ENCODE measurements around the gene PLXNA4. TPM values are rescaled to one million over a fixed set of nuclear protein-coding genes. Genes with fewer than 3 reads are reported as not detected.

The PLXNA4 gene
- polyA plus RNA-seq, 2 of the 4 experiments (the other 2 are of a cell fraction) = 0.12 to 0.34 TPM

DNA sequence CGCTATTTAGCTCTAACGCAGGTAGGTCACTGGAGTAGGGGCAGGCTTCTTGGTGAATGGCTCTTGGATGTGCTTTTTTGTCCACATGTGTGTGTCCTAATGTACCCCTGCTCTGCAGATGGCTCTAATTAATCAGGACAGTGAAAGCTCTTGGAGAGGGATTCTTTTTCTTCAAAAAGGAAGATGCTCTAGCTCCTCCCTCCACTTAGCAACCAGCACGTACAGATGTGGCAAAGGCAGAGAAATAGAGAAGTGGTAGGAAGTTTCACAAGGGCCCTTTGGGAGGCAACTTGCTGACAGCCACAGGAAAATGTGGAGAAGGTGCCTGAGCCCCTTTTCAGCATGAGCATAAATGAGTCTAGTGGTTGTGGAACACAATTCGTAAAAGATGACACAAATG, 221.7 kb downstream of the PLXNA4 start:
- DNase-seq (ENCODE audit: low read depth in 1 of 2, low spot score in 1 of 2) = no peak
- CTCF ChIA-PET = no interaction called here

DNA sequence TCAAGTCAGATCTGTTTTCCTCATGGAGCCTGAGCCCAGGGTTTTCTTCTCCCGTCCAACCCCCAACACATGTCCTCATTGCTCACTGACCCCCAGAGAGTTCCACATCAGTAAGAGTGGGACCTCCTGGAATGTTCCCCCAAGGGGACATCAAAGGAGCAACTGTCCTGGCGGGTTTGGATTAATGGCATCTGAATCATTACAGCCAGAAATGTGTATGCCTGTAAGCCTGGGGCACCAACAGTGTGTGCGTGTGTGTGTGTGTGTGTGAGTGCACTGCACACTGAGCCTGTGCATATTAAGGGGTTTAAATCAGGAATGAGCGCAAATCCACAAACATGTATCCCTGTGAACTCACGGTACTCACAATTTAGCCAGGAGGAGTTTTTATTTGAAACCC, 222.3 kb downstream of the PLXNA4 start:
- WGBS (ENCODE audit: missing lambda C conversion rate) = 33% methylated on average over 5 of the region's 5 CpGs
- Histone ChIP-seq H3K27ac (no peak overlapping the region), H3K4me1 (no peaks in the 10 kb centered on the region), H3K4me2 (no peak overlapping the region), H3K4me3 (no peak overlapping the region), H3K9me3 (0 out of 3 replicates have a peak, but pooled peaks cover 2% of the 10 kb centered on the region)
- FAIRE-seq (no peak), ATAC-seq (no peak), DNase-seq (ENCODE audit: low read depth in 1 of 2, low spot score in 1 of 2) (no peak)
- CTCF ChIA-PET = interaction anchor here (1.3 to 1.4 kb wide), 3 partner anchors 11 to 19 kb away, joined by 3 read pairs; no protein-coding TSS in a partner anchor
- POLR2A ChIA-PET = no interaction called here
- TF ChIP-seq KDM1A (IDR thresholded peaks at IDR 0.05; ENCODE audit: low read depth) (no peak), SREBF2 (IDR thresholded peaks at IDR 0.05) (no peak), NPAS2 (CRISPR knock-in tag; IDR thresholded peaks at IDR 0.05; ENCODE audit: borderline replicate concordance) (no peak), ZFP36 (IDR thresholded peaks at IDR 0.05; ENCODE audit: borderline replicate concordance, partially characterized antibody) (no peak), ZSCAN20 (CRISPR knock-in tag; IDR thresholded peaks at IDR 0.05) (no peak), KDM5A (IDR thresholded peaks at IDR 0.05) (no peak), RAD21 (conservative IDR thresholded peaks at IDR 0.05 in 1 of 2, IDR thresholded peaks at IDR 0.05 in 1 of 2) (no peak), JUN (IDR thresholded peaks at IDR 0.05) (no peak), EP300 (IDR thresholded peaks at IDR 0.05) (no peak), CBX8 (IDR thresholded peaks at IDR 0.05) (no peak), RNF2 (IDR thresholded peaks at IDR 0.05; ENCODE audit: borderline replicate concordance, low read depth) (no peak), ZC3H11A (IDR thresholded peaks at IDR 0.05) (no peak), ZNF302 (CRISPR knock-in tag; IDR thresholded peaks at IDR 0.05) (no peak)
- TF ChIP-seq, protein P1, sequence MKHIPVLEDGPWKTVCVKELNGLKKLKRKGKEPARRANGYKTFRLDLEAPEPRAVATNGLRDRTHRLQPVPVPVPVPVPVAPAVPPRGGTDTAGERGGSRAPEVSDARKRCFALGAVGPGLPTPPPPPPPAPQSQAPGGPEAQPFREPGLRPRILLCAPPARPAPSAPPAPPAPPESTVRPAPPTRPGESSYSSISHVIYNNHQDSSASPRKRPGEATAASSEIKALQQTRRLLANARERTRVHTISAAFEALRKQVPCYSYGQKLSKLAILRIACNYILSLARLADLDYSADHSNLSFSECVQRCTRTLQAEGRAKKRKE (CRISPR knock-in tag; IDR thresholded peaks at IDR 0.05; ENCODE audit: low read depth) = no peak
- TF ChIP-seq, protein P2, sequence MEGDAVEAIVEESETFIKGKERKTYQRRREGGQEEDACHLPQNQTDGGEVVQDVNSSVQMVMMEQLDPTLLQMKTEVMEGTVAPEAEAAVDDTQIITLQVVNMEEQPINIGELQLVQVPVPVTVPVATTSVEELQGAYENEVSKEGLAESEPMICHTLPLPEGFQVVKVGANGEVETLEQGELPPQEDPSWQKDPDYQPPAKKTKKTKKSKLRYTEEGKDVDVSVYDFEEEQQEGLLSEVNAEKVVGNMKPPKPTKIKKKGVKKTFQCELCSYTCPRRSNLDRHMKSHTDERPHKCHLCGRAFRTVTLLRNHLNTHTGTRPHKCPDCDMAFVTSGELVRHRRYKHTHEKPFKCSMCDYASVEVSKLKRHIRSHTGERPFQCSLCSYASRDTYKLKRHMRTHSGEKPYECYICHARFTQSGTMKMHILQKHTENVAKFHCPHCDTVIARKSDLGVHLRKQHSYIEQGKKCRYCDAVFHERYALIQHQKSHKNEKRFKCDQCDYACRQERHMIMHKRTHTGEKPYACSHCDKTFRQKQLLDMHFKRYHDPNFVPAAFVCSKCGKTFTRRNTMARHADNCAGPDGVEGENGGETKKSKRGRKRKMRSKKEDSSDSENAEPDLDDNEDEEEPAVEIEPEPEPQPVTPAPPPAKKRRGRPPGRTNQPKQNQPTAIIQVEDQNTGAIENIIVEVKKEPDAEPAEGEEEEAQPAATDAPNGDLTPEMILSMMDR (IDR thresholded peaks at IDR 0.05) = no peak
- TF ChIP-seq, protein P3, sequence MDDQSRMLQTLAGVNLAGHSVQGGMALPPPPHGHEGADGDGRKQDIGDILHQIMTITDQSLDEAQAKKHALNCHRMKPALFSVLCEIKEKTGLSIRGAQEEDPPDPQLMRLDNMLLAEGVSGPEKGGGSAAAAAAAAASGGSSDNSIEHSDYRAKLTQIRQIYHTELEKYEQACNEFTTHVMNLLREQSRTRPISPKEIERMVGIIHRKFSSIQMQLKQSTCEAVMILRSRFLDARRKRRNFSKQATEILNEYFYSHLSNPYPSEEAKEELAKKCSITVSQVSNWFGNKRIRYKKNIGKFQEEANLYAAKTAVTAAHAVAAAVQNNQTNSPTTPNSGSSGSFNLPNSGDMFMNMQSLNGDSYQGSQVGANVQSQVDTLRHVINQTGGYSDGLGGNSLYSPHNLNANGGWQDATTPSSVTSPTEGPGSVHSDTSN (IDR thresholded peaks at IDR 0.05) = no peak
- TF ChIP-seq, protein P4, sequence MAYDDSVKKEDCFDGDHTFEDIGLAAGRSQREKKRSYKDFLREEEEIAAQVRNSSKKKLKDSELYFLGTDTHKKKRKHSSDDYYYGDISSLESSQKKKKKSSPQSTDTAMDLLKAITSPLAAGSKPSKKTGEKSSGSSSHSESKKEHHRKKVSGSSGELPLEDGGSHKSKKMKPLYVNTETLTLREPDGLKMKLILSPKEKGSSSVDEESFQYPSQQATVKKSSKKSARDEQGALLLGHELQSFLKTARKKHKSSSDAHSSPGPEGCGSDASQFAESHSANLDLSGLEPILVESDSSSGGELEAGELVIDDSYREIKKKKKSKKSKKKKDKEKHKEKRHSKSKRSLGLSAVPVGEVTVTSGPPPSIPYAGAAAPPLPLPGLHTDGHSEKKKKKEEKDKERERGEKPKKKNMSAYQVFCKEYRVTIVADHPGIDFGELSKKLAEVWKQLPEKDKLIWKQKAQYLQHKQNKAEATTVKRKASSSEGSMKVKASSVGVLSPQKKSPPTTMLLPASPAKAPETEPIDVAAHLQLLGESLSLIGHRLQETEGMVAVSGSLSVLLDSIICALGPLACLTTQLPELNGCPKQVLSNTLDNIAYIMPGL (CRISPR knock-in tag; IDR thresholded peaks at IDR 0.05; ENCODE audit: borderline replicate concordance) = no peak

More for the DNA sequence above, 221.7 kb downstream of the PLXNA4 start:
- H3K9me3 ChIP-seq = 0 out of 3 replicates have a peak, but pooled peaks cover 2% of the 10 kb centered on the region
- 41% methylated on average over 4 of the region's 4 CpGs for WGBS (ENCODE audit: missing lambda C conversion rate)
- no peaks in the 10 kb centered on the region for H3K4me1 ChIP-seq
- POLR2A ChIA-PET = no interaction called here
- no peak overlapping the region for H3K4me2 ChIP-seq
- no peak for TF ChIP-seq KDM1A (IDR thresholded peaks at IDR 0.05; ENCODE audit: low read depth)
- H3K4me3 ChIP-seq = no peak overlapping the region
- FAIRE-seq (no peak), ATAC-seq (no peak)
- H3K27ac ChIP-seq = no peak overlapping the region

DNA sequence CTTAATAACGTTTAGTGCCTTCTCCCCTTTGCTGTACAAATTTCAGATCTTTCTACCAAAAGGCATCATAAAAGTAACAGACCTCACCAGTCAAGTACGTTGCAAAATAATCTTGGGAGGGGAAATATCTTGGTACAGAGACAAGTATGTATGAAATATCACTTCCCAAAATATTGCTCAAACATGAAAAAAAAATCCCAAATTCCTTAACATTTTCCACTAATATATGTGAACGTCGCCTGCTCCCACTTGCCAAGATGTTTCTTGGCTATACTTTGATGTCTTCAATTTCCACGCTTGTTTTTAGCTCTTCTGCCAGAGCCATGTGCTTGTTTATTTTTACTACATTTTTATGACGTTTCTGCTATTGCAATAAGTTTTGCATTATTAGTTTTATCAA, 223.5 kb downstream of the PLXNA4 start:
- ChIA-PET CTCF (interaction anchor here (1.3 to 1.4 kb wide), 4 partner anchors 12 to 44 kb away, joined by 3 read pairs; no protein-coding TSS in a partner anchor), POLR2A (no interaction called here)
- no peak for DNase-seq (ENCODE audit: low read depth in 1 of 2, low spot score in 1 of 2)
- Histone ChIP-seq H3K9me3 (0 out of 3 replicates have a peak, but pooled peaks cover 2% of the 10 kb centered on the region), H3K4me3 (no peak overlapping the region), H3K27ac (no peak overlapping the region), H3K4me1 (no peaks in the 10 kb centered on the region), H3K4me2 (no peak overlapping the region)
- WGBS (ENCODE audit: missing lambda C conversion rate) = 25% methylated on average over 6 of the region's 6 CpGs
- no peak for ATAC-seq
- FAIRE-seq = no peak
- TF ChIP-seq FOSB (CRISPR knock-in tag; IDR thresholded peaks at IDR 0.05) (no peak), MAZ (IDR thresholded peaks at IDR 0.05; ENCODE audit: borderline replicate concordance, low read depth, low read length) (no peak), GATA3 (IDR thresholded peaks at IDR 0.05; ENCODE audit: borderline replicate concordance) (no peak), TP53 (CRISPR knock-in tag; IDR thresholded peaks at IDR 0.05) (no peak), SREBF2 (IDR thresholded peaks at IDR 0.05) (no peak), HOXB13 (CRISPR knock-in tag; IDR thresholded peaks at IDR 0.05; ENCODE audit: low read depth) (no peak), FOSL2 (IDR thresholded peaks at IDR 0.05) (no peak), FOSL2 (CRISPR knock-in tag; IDR thresholded peaks at IDR 0.05) (no peak)
- TF ChIP-seq, protein P5, sequence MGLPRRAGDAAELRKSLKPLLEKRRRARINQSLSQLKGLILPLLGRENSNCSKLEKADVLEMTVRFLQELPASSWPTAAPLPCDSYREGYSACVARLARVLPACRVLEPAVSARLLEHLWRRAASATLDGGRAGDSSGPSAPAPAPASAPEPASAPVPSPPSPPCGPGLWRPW (IDR thresholded peaks at IDR 0.05) = no peak
- TF ChIP-seq, protein P6, sequence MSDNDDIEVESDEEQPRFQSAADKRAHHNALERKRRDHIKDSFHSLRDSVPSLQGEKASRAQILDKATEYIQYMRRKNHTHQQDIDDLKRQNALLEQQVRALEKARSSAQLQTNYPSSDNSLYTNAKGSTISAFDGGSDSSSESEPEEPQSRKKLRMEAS (IDR thresholded peaks at IDR 0.05) = no peak
- TF ChIP-seq, protein P7, sequence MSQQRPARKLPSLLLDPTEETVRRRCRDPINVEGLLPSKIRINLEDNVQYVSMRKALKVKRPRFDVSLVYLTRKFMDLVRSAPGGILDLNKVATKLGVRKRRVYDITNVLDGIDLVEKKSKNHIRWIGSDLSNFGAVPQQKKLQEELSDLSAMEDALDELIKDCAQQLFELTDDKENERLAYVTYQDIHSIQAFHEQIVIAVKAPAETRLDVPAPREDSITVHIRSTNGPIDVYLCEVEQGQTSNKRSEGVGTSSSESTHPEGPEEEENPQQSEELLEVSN (IDR thresholded peaks at IDR 0.05; ENCODE audit: borderline replicate concordance, low read depth) = no peak
- TF ChIP-seq, protein P8, sequence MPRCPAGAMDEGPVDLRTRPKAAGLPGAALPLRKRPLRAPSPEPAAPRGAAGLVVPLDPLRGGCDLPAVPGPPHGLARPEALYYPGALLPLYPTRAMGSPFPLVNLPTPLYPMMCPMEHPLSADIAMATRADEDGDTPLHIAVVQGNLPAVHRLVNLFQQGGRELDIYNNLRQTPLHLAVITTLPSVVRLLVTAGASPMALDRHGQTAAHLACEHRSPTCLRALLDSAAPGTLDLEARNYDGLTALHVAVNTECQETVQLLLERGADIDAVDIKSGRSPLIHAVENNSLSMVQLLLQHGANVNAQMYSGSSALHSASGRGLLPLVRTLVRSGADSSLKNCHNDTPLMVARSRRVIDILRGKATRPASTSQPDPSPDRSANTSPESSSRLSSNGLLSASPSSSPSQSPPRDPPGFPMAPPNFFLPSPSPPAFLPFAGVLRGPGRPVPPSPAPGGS (IDR thresholded peaks at IDR 0.05) = no peak

Measured in A549 (cell line).